AG04449 (cell line): ENCODE results near the gene ANAPC10.

Experiments
- CTCF ChIA-PET: fragments of 350-600 bp; formaldehyde crosslinking; extraction: SDS; loops from one replicate; lab custom pipeline; 2021; ENCODE audit warnings: antibody characterized with exemption; lab: Yijun Ruan, JAX
- POLR2A ChIA-PET: fragments of 400-600, 350-600 bp; formaldehyde crosslinking; extraction: SDS; loops from one replicate; lab custom pipeline; 2020; ENCODE audit warnings: antibody characterized with exemption, inconsistent platforms; lab: Yijun Ruan, JAX
- DNase-seq: peaks from one replicate; pipeline ENCODE4 v3.0.0-alpha.2; 2010; ENCODE audit warnings: low read depth, low spot score
- H3K4me3 ChIP-seq: 2 replicates; pipeline ENCODE4 v1.5.1; 2011; ENCODE audit warnings: low read depth, mild to moderate bottlenecking, control low read depth, low read length
- CTCF ChIP-seq: IDR thresholded peaks from one replicate; pipeline ENCODE4 v1.5.1; 2011; ENCODE audit warnings: mild to moderate bottlenecking, moderate library complexity, low read length, control low read depth, inconsistent platforms; ENCODE audit not compliant: insufficient read depth; ENCODE audit errors: missing control alignments

The ANAPC10 gene

GRCh38 chr4:144985014-144985413, 113.0 kb downstream of the ANAPC10 start:
- TF ChIP-seq CTCF: no peak
- ChIA-PET POLR2A (no interaction called here), CTCF (no interaction called here)
- H3K4me3 ChIP-seq: no peak overlapping the region
- DNase-seq: no peak

GRCh38 chr4:144984241-144984640, 113.8 kb downstream of the ANAPC10 start:
- ChIA-PET POLR2A (no interaction called here), CTCF (no interaction called here)
- DNase-seq: no peak
- no peak for TF ChIP-seq CTCF
- no peak overlapping the region for H3K4me3 ChIP-seq

GRCh38 chr4:144975718-144976117, 122.3 kb downstream of the ANAPC10 start:
- no peak overlapping the region for H3K4me3 ChIP-seq
- TF ChIP-seq CTCF: no peak
- POLR2A ChIA-PET: no interaction called here
- DNase-seq: no peak
- CTCF ChIA-PET: no interaction called here

- no peak for DNase-seq
- no peak overlapping the region for H3K4me3 ChIP-seq
- ChIA-PET CTCF (interaction anchor here (0.6 kb wide), 1 partner anchor 405 kb away, joined by 3 read pairs; no protein-coding TSS in a partner anchor), POLR2A (no interaction called here)
- TF ChIP-seq CTCF: no peak
Measured at GRCh38 chr4:144970597-144970996, 127.4 kb downstream of the ANAPC10 start.

- TF ChIP-seq CTCF: no peak
- POLR2A ChIA-PET: no interaction called here
- no peak overlapping the region for H3K4me3 ChIP-seq
- CTCF ChIA-PET: interaction anchor here (0.6 kb wide), 1 partner anchor 404 kb away, joined by 3 read pairs; no protein-coding TSS in a partner anchor
- DNase-seq: no peak
Measured at GRCh38 chr4:144969821-144970220, 128.2 kb downstream of the ANAPC10 start.

GRCh38 chr4:144968606-144969005, 129.4 kb downstream of the ANAPC10 start:
- ChIA-PET POLR2A (no interaction called here), CTCF (no interaction called here)
- H3K4me3 ChIP-seq: no peak overlapping the region
- DNase-seq: no peak
- TF ChIP-seq CTCF: no peak

GRCh38 chr4:144967161-144967560, 130.8 kb downstream of the ANAPC10 start:
- POLR2A ChIA-PET: no interaction called here
- no peak overlapping the region for H3K4me3 ChIP-seq
- TF ChIP-seq CTCF: no peak
- CTCF ChIA-PET: no interaction called here
- DNase-seq: no peak
